B cell (primary cell): Measurements from ENCODE around the gene DDX28. TPM values are rescaled to one million over a fixed set of nuclear protein-coding genes. Genes with fewer than 3 reads are reported as not detected.

ENCODE experiments used
- ATAC-seq: fragments of 200-7000 bp; cut with Tn5 transposase; one replicate; pipeline ENCODE4 v1.10.0; 2021; ENCODE audit warnings: low read depth, mild to moderate bottlenecking, moderate number of reproducible peaks, moderate library complexity
- CTCF ChIA-PET: fragments of 350-600 bp; sonication (Branson Sonifier 250); formaldehyde crosslinking; loops from one replicate; lab custom pipeline; 2021; ENCODE audit warnings: antibody characterized with exemption, inconsistent platforms; lab: Charles Lee
- POLR2A ChIA-PET: fragments of 350-600 bp; sonication (Branson Sonifier 250); formaldehyde crosslinking; loops from one replicate; lab custom pipeline; 2021; ENCODE audit warnings: antibody characterized with exemption; lab: Charles Lee
- DNase-seq: peaks from one replicate; pipeline ENCODE4 v3.0.0; 2013
- H2AFZ ChIP-seq: 2 replicates; pipeline ENCODE4 v1.6.1; 2012; ENCODE audit warnings: mild to moderate bottlenecking, low read depth, low read length; ENCODE audit not compliant: insufficient read depth, poor library complexity, severe bottlenecking
- H3K27ac ChIP-seq, 2 donors: 1 replicate in 1 of 2; 2 replicates in 1 of 2; pipeline ENCODE4 v1.5.1; 2012 to 2013; ENCODE audit warnings: low read length in 2 of 2, mild to moderate bottlenecking in 2 of 2, moderate library complexity in 1 of 2
- H3K27me3 ChIP-seq, 4 experiments: fragments of 200-600 bp in 1 of 4; sonication (generic) in 1 of 4; replicated peaks in 1 of 4; 1 replicate in 2 of 4; 2 replicates in 2 of 4; pipeline versions ENCODE4 v1.6.1 to v1.7.0; 2013 to 2016; ENCODE audit warnings: low read length in 3 of 4, mild to moderate bottlenecking in 2 of 4, mixed read lengths in 1 of 4, moderate library complexity in 1 of 4; ENCODE audit not compliant: insufficient read depth in 4 of 4, control insufficient read depth in 3 of 4; ENCODE audit errors: control extremely low read depth in 1 of 4
- H3K36me3 ChIP-seq, 2 experiments: replicated peaks in 1 of 2; 1 replicate in 1 of 2; 2 replicates in 1 of 2; pipeline versions ENCODE4 v1.6.1 to v1.7.1; 2013; ENCODE audit warnings: low read length in 1 of 2; ENCODE audit not compliant: insufficient read depth in 2 of 2, control insufficient read depth in 1 of 2; ENCODE audit errors: control extremely low read depth in 1 of 2, extremely low read depth in 1 of 2
- H3K4me1 ChIP-seq, 2 donors: fragments of 200-600 bp in 1 of 2; sonication (generic) in 1 of 2; 1 replicate in 1 of 2; 2 replicates in 1 of 2; pipeline versions ENCODE4 v1.5.1 to v1.6.1; 2013 to 2017; ENCODE audit warnings: low read length in 2 of 2; ENCODE audit not compliant: control insufficient read depth in 2 of 2, insufficient read depth in 2 of 2
- H3K4me2 ChIP-seq: replicated peaks from 2 replicates; pipeline ENCODE3; 2012; ENCODE audit warnings: mild to moderate bottlenecking, low read depth, low read length; ENCODE audit not compliant: poor library complexity, severe bottlenecking
- H3K4me3 ChIP-seq, 5 experiments: fragments of 200-600 bp in 1 of 5; sonication (generic) in 1 of 5; 1 replicate in 3 of 5; 2 replicates in 2 of 5; pipeline versions ENCODE4 v1.5.1 to v1.7.0; 2011 to 2016; ENCODE audit warnings: low read length in 4 of 5, mild to moderate bottlenecking in 4 of 5, low read depth in 2 of 5, control low read depth in 1 of 5, moderate library complexity in 1 of 5; ENCODE audit not compliant: insufficient read depth in 1 of 5; ENCODE audit errors: control extremely low read depth in 1 of 5, extremely low read depth in 1 of 5
- H3K79me2 ChIP-seq: fragments of 200-600 bp; sonication (generic); one replicate; pipeline ENCODE4 v1.6.0; 2016; ENCODE audit warnings: low read length; ENCODE audit not compliant: control insufficient read depth, insufficient read depth
- H3K9ac ChIP-seq: fragments of 200-600 bp; sonication (generic); 2 replicates; pipeline ENCODE4 v1.6.1; 2017; ENCODE audit warnings: mild to moderate bottlenecking, low read length, moderate library complexity
- H3K9me3 ChIP-seq, 3 donors: one replicate each; pipeline versions ENCODE4 v1.6.1 to v1.7.1; 2013; ENCODE audit warnings: low read length in 2 of 3; ENCODE audit not compliant: control insufficient read depth in 2 of 3, insufficient read depth in 1 of 3; ENCODE audit errors: control extremely low read depth in 1 of 3
- H4K20me1 ChIP-seq: 2 replicates; pipeline ENCODE4 v1.6.0; 2012; ENCODE audit warnings: mild to moderate bottlenecking, low read length; ENCODE audit not compliant: insufficient read depth, control insufficient read depth, poor library complexity, severe bottlenecking
- H3K27ac Mint-ChIP-seq: one replicate; pipeline ENCODE4 v1.8.0; 2021; ENCODE audit warnings: mixed read lengths
- H3K27me3 Mint-ChIP-seq: one replicate; pipeline ENCODE4 v1.8.0; 2021; ENCODE audit warnings: mixed read lengths
- H3K4me1 Mint-ChIP-seq: one replicate; pipeline ENCODE4 v1.8.0; 2021; ENCODE audit warnings: mixed read lengths
- H3K4me3 Mint-ChIP-seq: one replicate; pipeline ENCODE4 v1.8.0; 2021; ENCODE audit warnings: mixed read lengths
- H3K9me3 Mint-ChIP-seq: one replicate; pipeline ENCODE4 v1.8.0; 2022; ENCODE audit warnings: mixed read lengths; ENCODE audit not compliant: insufficient read depth
- CTCF ChIP-seq: fragments of 200-600 bp; IDR thresholded peaks from one replicate; pipeline ENCODE4 v1.8.0; 2022; ENCODE audit warnings: antibody characterized with exemption, mild to moderate bottlenecking
- EZH2 ChIP-seq: IDR thresholded peaks from 2 replicates; pipeline ENCODE4 v1.6.1; 2012; ENCODE audit warnings: borderline replicate concordance, low read depth, mild to moderate bottlenecking, moderate library complexity, low read length; ENCODE audit not compliant: insufficient read depth, poor library complexity, severe bottlenecking
- WGBS: methylation state at CpG from one replicate; pipeline ENCODE4 v1.1.5; 2013; ENCODE audit warnings: missing lambda C conversion rate; ENCODE audit not compliant: insufficient coverage; 5-methylcytosine and 5-hydroxymethylcytosine counted together
- intact Hi-C: fragments of 100-400 bp; cut with micrococcal nuclease; formaldehyde crosslinking; loops from one replicate; pipeline ENCODE4 v1.10.0; 2022
- polyA minus RNA-seq: library from RNA; depleted of rRNA, polyadenylated mRNA; stranded (reverse); fragments of >200 nt; gene quantifications from 2 replicates; pipeline ENCODE4 v1.2.3, GENCODE V29; 2012
- polyA plus RNA-seq: library from polyadenylated mRNA; depleted of rRNA; stranded (reverse); fragments of >200 nt; gene quantifications from 2 replicates; pipeline ENCODE4 v1.2.3, GENCODE V29; 2012
- total RNA-seq, 2 donors: library from RNA; stranded (reverse); fragments of 120-200 nt in 1 of 2; gene quantifications; 1 replicate in 1 of 2; 2 replicates in 1 of 2; pipeline versions ENCODE4 v1.2.3 to v1.2.4, GENCODE V29; 2013 to 2022

Gene DDX28
- 19.2 and 20.2 TPM in 2 replicates for total RNA-seq
- 13.8 TPM for total RNA-seq (2013)
- 6.4 and 8.0 TPM in 2 replicates for polyA plus RNA-seq
- 21.5 and 29.1 TPM in 2 replicates for polyA minus RNA-seq

GRCh38 chr16:68022728-68023537, at the start of gene DDX28, which contains the start of gene DUS2:
Gene DDX28 (minus strand): TSS chr16:68023232. CDS start chr16:68023202, 30 bp downstream.
Gene DUS2 (plus strand): TSS chr16:68023284. CDS start chr16:68038024, 14,740 bp downstream.
- intact Hi-C loops: loop anchor here (1.0 to 2.0 kb wide), 5 partner anchors 15 to 130 kb away; partner anchors contain the start of genes NFATC3 and PSKH1
- WGBS: under 1% methylated on average over 84 of the region's 84 CpGs

More at GRCh38 chr16:68022728-68023537, at the start of gene DDX28, which contains the start of gene DUS2:
- DNase-seq: peak; percentile 96
- ChIA-PET CTCF (interaction anchor here (0.5 to 3.1 kb wide), 15 partner anchors 7 to 206 kb away, joined by 3 to 24 read pairs (median 7); partner anchors contain the start of genes DPEP2, DPEP2NB and NFATC3), POLR2A (interaction anchor here (0.5 to 3.1 kb wide), 11 partner anchors 15 to 97 kb away, joined by 3 to 37 read pairs (median 8); partner anchors contain the start of genes DPEP2 and NFATC3)
- H3K4me3 Mint-ChIP-seq: peak within 1 kb of the TSS; percentile 96
- Histone ChIP-seq H3K9me3 (no peaks in the 10 kb centered on the region), H3K79me2 (peaks cover 62% of the 10 kb centered on the region), H3K4me3 (peak within 1 kb of the TSS; percentile 74 to 98 (median 90)), H4K20me1 (peaks cover 18% of the 10 kb centered on the region), H3K36me3 (peaks cover 0 to 23% of the 10 kb centered on the region in 2 experiments), H3K9ac (peak within 1 kb of the TSS; percentile 71), H3K4me2 (peak within 1 kb of the TSS; percentile 79), H3K27me3 (no peaks in the 10 kb centered on the region), H2AFZ (peak within 1 kb of the TSS; percentile 94), H3K4me1 (peaks cover 23 to 26% of the 10 kb centered on the region in 2 donors), H3K27ac (peak within 1 kb of the TSS; percentile 72 to 79)
- peak; percentile 94 for ATAC-seq
- H3K27me3 Mint-ChIP-seq: no peaks in the 10 kb centered on the region
- TF ChIP-seq CTCF (no peak), EZH2 (no peak)
- no peaks in the 10 kb centered on the region for H3K9me3 Mint-ChIP-seq
- H3K27ac Mint-ChIP-seq: peak within 1 kb of the TSS; percentile 99
- peaks cover 27% of the 10 kb centered on the region for H3K4me1 Mint-ChIP-seq
